OCI-LY1 (cell line): ENCODE results near the gene DMD.

Source experiments
- CTCF ChIP-seq: fragments of 200-600 bp; sonication (generic), shearing (Covaris generic); IDR thresholded peaks from 2 replicates; pipeline ENCODE4 v1.5.1; 2017; ENCODE audit warnings: mild to moderate bottlenecking, antibody characterized with exemption, low read length, moderate library complexity, mixed read lengths
- EZH2 ChIP-seq: fragments of 200-600 bp; sonication (generic), shearing (Covaris generic); IDR thresholded peaks from 2 replicates; pipeline ENCODE4 v1.8.0; 2017; ENCODE audit warnings: borderline replicate concordance, mixed run types, mild to moderate bottlenecking, antibody characterized with exemption, low read length, moderate library complexity, mixed read lengths

GRCh38 chrX:33149580-33149979 lies 61.8 kb downstream of the DMD start:
- no peak for TF ChIP-seq CTCF
- no peak for TF ChIP-seq EZH2
